Peyer's patch (tissue), 4 donors: ENCODE measurements around the gene HDAC8. TPM values are rescaled to one million over a fixed set of nuclear protein-coding genes. Genes with fewer than 3 reads are reported as not detected.

Source experiments
- DNase-seq, 3 donors: peaks; one replicate each; pipeline ENCODE4 v3.0.0-alpha.2; 2017 to 2019
- H3K27ac ChIP-seq, 4 donors: fragments of 200-600 bp; sonication (generic); one replicate each; pipeline ENCODE4 v1.5.1; 2016 to 2019
- H3K27me3 ChIP-seq, 2 donors: fragments of 200-600 bp; sonication (generic); one replicate each; pipeline ENCODE4 v1.5.1; 2019
- H3K36me3 ChIP-seq, 3 donors: fragments of 200-600 bp; sonication (generic); one replicate each; pipeline ENCODE4 v1.5.1; 2016 to 2019
- H3K4me1 ChIP-seq, 4 donors: fragments of 200-600 bp; sonication (generic); one replicate each; pipeline ENCODE4 v1.5.1; 2016 to 2019
- H3K4me3 ChIP-seq, 4 donors: fragments of 200-600 bp; sonication (generic); 1 replicate in 3 of 4; 2 replicates in 1 of 4; pipeline ENCODE4 v1.5.1; 2016 to 2019; ENCODE audit warnings: mild to moderate bottlenecking in 1 of 4
- H3K9me3 ChIP-seq, 4 donors: fragments of 200-600 bp; sonication (generic); one replicate each; pipeline ENCODE4 v1.5.1; 2016 to 2019; ENCODE audit warnings: mild to moderate bottlenecking in 1 of 4
- CTCF ChIP-seq, 6 experiments: fragments of 450-650 bp in 4 of 6; fragments of 200-600 bp in 2 of 6; sonication (generic) in 1 of 6; IDR thresholded peaks; one replicate each; pipeline ENCODE4 v1.5.1; 2017 to 2019; ENCODE audit warnings: antibody characterized with exemption in 6 of 6, mild to moderate bottlenecking in 3 of 6, moderate library complexity in 1 of 6
- POLR2A ChIP-seq, 2 donors: fragments of 450-650 bp; IDR thresholded peaks; one replicate each; pipeline ENCODE4 v1.5.1; 2017; ENCODE audit warnings: antibody characterized with exemption in 2 of 2, mild to moderate bottlenecking in 2 of 2, moderate library complexity in 2 of 2
- total RNA-seq, 4 donors: library from RNA; depleted of rRNA; stranded (reverse); fragments of >200 nt; gene quantifications; one replicate each; pipeline ENCODE4 v1.1.0, GENCODE V29; 2016

HDAC8 gene
- total RNA-seq, 4 donors from 2014 or later, result 24.2 to 48.9 (median 46.0) TPM

- Histone ChIP-seq H3K9me3 (no peaks in the 10 kb centered on the region), H3K27ac (no peak overlapping the region), H3K4me1 (no peaks in the 10 kb centered on the region), H3K4me3 (no peak overlapping the region), H3K27me3 (no peaks in the 10 kb centered on the region), H3K36me3 (no peaks in the 10 kb centered on the region)
- DNase-seq, result no peak
- TF ChIP-seq POLR2A (IDR thresholded peaks at IDR 0.05) (no peak), CTCF (IDR thresholded peaks at IDR 0.05) (no peak)
These were observed 178.7 kb downstream of the HDAC8 start for GRCh38 chrX:72393836-72394517.

- Histone ChIP-seq H3K27me3 (no peaks in the 10 kb centered on the region), H3K4me1 (no peaks in the 10 kb centered on the region), H3K36me3 (no peaks in the 10 kb centered on the region), H3K27ac (no peak overlapping the region), H3K9me3 (no peaks in the 10 kb centered on the region), H3K4me3 (no peak overlapping the region)
- TF ChIP-seq POLR2A (IDR thresholded peaks at IDR 0.05) (no peak), CTCF (IDR thresholded peaks at IDR 0.05) (no peak)
- no peak for DNase-seq
These were observed 179.5 kb downstream of the HDAC8 start for GRCh38 chrX:72392816-72393800.

- Histone ChIP-seq H3K4me1 (no peaks in the 10 kb centered on the region), H3K27ac (no peak overlapping the region), H3K27me3 (no peaks in the 10 kb centered on the region), H3K9me3 (no peaks in the 10 kb centered on the region), H3K4me3 (no peak overlapping the region), H3K36me3 (no peaks in the 10 kb centered on the region)
- TF ChIP-seq CTCF (IDR thresholded peaks at IDR 0.05), result no peak
- no peak for TF ChIP-seq POLR2A (IDR thresholded peaks at IDR 0.05)
- DNase-seq, result no peak
These were observed 180.6 kb downstream of the HDAC8 start for GRCh38 chrX:72392042-72392441.

- Histone ChIP-seq H3K4me1 (no peaks in the 10 kb centered on the region), H3K36me3 (no peaks in the 10 kb centered on the region), H3K9me3 (no peaks in the 10 kb centered on the region), H3K27ac (no peak overlapping the region), H3K4me3 (no peak overlapping the region), H3K27me3 (no peaks in the 10 kb centered on the region)
- no peak for DNase-seq
- no peak for TF ChIP-seq CTCF (IDR thresholded peaks at IDR 0.05)
These were observed 185.4 kb downstream of the HDAC8 start for GRCh38 chrX:72387247-72387646.

GRCh38 chrX:72382202-72382595 is 190.4 kb downstream of the HDAC8 start:
- no peak for DNase-seq
- no peaks in the 10 kb centered on the region for H3K9me3 ChIP-seq
- H3K36me3 ChIP-seq, result no peaks in the 10 kb centered on the region
- TF ChIP-seq POLR2A (IDR thresholded peaks at IDR 0.05), result no peak
- TF ChIP-seq CTCF (IDR thresholded peaks at IDR 0.05), result no peak
- H3K4me1 ChIP-seq, result no peaks in the 10 kb centered on the region
- no peaks in the 10 kb centered on the region for H3K27me3 ChIP-seq
- H3K27ac ChIP-seq, result no peak overlapping the region
- no peak overlapping the region for H3K4me3 ChIP-seq
